PC-3 (cell line): ENCODE results near the gene ZSCAN12. TPM values are rescaled to one million over a fixed set of nuclear protein-coding genes. Genes with fewer than 3 reads are reported as not detected.
A peak's percentile ranks its signal among the peaks of the same experiment; 100 is the strongest.

Source experiments
- ATAC-seq: fragments of 200-7000 bp; cut with Tn5 transposase; 2 replicates; pipeline ENCODE4 v1.9.1; 2020; ENCODE audit warnings: mild to moderate bottlenecking, moderate library complexity
- BruUV-seq: library from RNA; stranded (reverse); fragments of 400-500 nt; replicated peaks from 2 replicates; lab custom pipeline; 2021; lab: Mats Ljungman, UMichigan
- CTCF ChIA-PET: fragments of 300-600 bp; sonication (Branson Sonifier 250); formaldehyde crosslinking; loops from one replicate; lab custom pipeline; 2022; ENCODE audit warnings: antibody characterized with exemption; lab: Charles Lee
- POLR2A ChIA-PET: fragments of 300-600 bp; sonication (Branson Sonifier 250); formaldehyde crosslinking; loops from one replicate; lab custom pipeline; 2022; ENCODE audit warnings: antibody characterized with exemption; ENCODE audit not compliant: unreplicated experiment; lab: Charles Lee
- DNase-seq: peaks from one replicate; pipeline ENCODE4 v3.0.0-alpha.2; 2015
- H2AFZ ChIP-seq: fragments of 300-600 bp; sonication (generic); 2 replicates; pipeline ENCODE4 v1.6.0; 2016; ENCODE audit warnings: antibody characterized with exemption, low read length
- H3F3A ChIP-seq: fragments of 300-600 bp; sonication (generic); one replicate; pipeline ENCODE4 v1.6.0; 2017; ENCODE audit warnings: antibody characterized with exemption, low read length, control low read depth, mild to moderate bottlenecking; ENCODE audit not compliant: unreplicated experiment
- H3K27ac ChIP-seq: fragments of 300-600 bp; sonication (generic); 2 replicates; pipeline ENCODE4 v1.5.1; 2016; ENCODE audit warnings: mild to moderate bottlenecking, low read length
- H3K27me3 ChIP-seq: fragments of 300-600 bp; sonication (generic); 2 replicates; pipeline ENCODE4 v1.6.1; 2016; ENCODE audit warnings: low read length, mixed read lengths
- H3K36me3 ChIP-seq: fragments of 300-600 bp; sonication (generic); 2 replicates; pipeline ENCODE4 v1.6.1; 2016; ENCODE audit warnings: low read depth, mixed run types, low read length, mixed read lengths
- H3K4me1 ChIP-seq: fragments of 300-600 bp; sonication (generic); 2 replicates; pipeline ENCODE4 v1.5.1; 2016; ENCODE audit warnings: low read length; ENCODE audit not compliant: insufficient read depth
- H3K4me2 ChIP-seq: fragments of 300-600 bp; sonication (generic); 2 replicates; pipeline ENCODE4 v1.6.0; 2016; ENCODE audit warnings: low read length
- H3K4me3 ChIP-seq: fragments of 300-600 bp; sonication (generic); 2 replicates; pipeline ENCODE4 v1.5.1; 2016; ENCODE audit warnings: mild to moderate bottlenecking, low read length, mixed read lengths
- H3K79me2 ChIP-seq: fragments of 300-600 bp; sonication (generic); 2 replicates; pipeline ENCODE4 v1.6.1; 2017; ENCODE audit warnings: low read length, mixed read lengths
- H3K9ac ChIP-seq: fragments of 300-600 bp; sonication (generic); 2 replicates; pipeline ENCODE4 v1.6.0; 2016; ENCODE audit warnings: mild to moderate bottlenecking, low read length
- H3K9me2 ChIP-seq: fragments of 300-600 bp; sonication (generic); replicated peaks from 2 replicates; pipeline ENCODE4 v1.6.1; 2016; ENCODE audit warnings: mixed run types, low read length, mixed read lengths
- H3K9me3 ChIP-seq: fragments of 300-600 bp; sonication (generic); 2 replicates; pipeline ENCODE4 v1.6.1; 2016; ENCODE audit warnings: low read length, mixed read lengths
- H4K20me1 ChIP-seq: fragments of 300-600 bp; sonication (generic); 2 replicates; pipeline ENCODE4 v1.6.1; 2016; ENCODE audit warnings: low read length, mixed read lengths
- EZH2 ChIP-seq: fragments of 300-600 bp; sonication (generic); IDR thresholded peaks from one replicate; pipeline ENCODE4 v1.6.1; 2017; ENCODE audit warnings: antibody characterized with exemption, mild to moderate bottlenecking, low read length; ENCODE audit not compliant: unreplicated experiment
- EZH2phosphoT487 ChIP-seq: fragments of 300-600 bp; sonication (generic); IDR thresholded peaks from 2 replicates; pipeline ENCODE4 v1.6.1; 2018; ENCODE audit warnings: mild to moderate bottlenecking, antibody characterized with exemption, low read length, borderline replicate concordance
- intact Hi-C: fragments of 100-400 bp; cut with micrococcal nuclease; formaldehyde crosslinking; loops from 2 replicates; pipeline ENCODE4 v1.9.0; 2023
- total RNA-seq: library from RNA; depleted of rRNA; stranded (reverse); fragments of >200 nt; gene quantifications from 2 replicates; pipeline ENCODE4 v1.2.3, GENCODE V29; 2014
- TF ChIP-seq, protein P1 (sequence below): fragments of 300-600 bp; sonication (generic); conservative IDR thresholded peaks from 2 replicates; pipeline ENCODE4 v1.5.1; 2017; ENCODE audit warnings: antibody characterized with exemption, low read depth, mild to moderate bottlenecking, low read length

Gene ZSCAN12
- total RNA-seq, 1 experiment from 2014 or later = 0.95 TPM

DNA sequence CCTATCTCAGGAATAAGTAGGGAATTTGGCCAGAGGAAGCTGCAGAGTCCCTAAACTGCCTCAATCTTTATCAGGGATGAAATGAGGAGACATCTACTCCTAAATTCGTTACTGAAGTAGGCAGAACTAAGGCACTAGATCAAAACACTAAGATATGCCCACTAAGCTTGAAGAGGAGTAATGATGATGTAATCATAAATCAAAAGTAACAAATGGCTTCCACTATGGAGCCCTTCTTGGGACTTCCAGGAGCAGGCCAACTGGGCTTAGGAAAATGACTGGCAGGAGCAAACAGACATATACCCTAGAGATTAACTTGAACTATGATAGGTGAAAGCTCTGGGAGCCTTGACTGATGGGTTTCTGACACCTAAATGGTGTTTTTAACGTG, 15.4 kb downstream of the ZSCAN12 start:
- intact Hi-C loops = loop anchor here (5.0 kb wide), 1 partner anchor 158 kb away; no protein-coding TSS in a partner anchor
- H3K4me3 ChIP-seq = peak overlapping the region; percentile 78; the same call in 1 of the 2 replicates
- H3K9me2 ChIP-seq = no peaks in the 10 kb centered on the region
- H3K9ac ChIP-seq = no peak overlapping the region
- CTCF ChIA-PET = interaction anchor here (1.4 kb wide), 2 partner anchors 28 to 279 kb away, joined by 4 to 13 read pairs; no protein-coding TSS in a partner anchor
- no peaks in the 10 kb centered on the region for H3K27me3 ChIP-seq
- no peaks in the 10 kb centered on the region for H3K9me3 ChIP-seq
- H2AFZ ChIP-seq = peak overlapping the region; percentile 91; the same call in 1 of the 2 replicates
- H3F3A ChIP-seq = no peaks in the 10 kb centered on the region
- no peak overlapping the region for H3K27ac ChIP-seq
- DNase-seq (no peak), ATAC-seq (no peak)
- POLR2A ChIA-PET = no interaction called here
- no peaks in the 10 kb centered on the region for H4K20me1 ChIP-seq
- H3K4me1 ChIP-seq = peaks cover 12% of the 10 kb centered on the region
- H3K4me2 ChIP-seq = peak overlapping the region; percentile 85
- peaks cover under 1% of the 10 kb centered on the region; the same call in 1 of the 2 replicates for H3K36me3 ChIP-seq
- TF ChIP-seq EZH2phosphoT487 (no peak), EZH2 (no peak)
- TF ChIP-seq, protein P1, sequence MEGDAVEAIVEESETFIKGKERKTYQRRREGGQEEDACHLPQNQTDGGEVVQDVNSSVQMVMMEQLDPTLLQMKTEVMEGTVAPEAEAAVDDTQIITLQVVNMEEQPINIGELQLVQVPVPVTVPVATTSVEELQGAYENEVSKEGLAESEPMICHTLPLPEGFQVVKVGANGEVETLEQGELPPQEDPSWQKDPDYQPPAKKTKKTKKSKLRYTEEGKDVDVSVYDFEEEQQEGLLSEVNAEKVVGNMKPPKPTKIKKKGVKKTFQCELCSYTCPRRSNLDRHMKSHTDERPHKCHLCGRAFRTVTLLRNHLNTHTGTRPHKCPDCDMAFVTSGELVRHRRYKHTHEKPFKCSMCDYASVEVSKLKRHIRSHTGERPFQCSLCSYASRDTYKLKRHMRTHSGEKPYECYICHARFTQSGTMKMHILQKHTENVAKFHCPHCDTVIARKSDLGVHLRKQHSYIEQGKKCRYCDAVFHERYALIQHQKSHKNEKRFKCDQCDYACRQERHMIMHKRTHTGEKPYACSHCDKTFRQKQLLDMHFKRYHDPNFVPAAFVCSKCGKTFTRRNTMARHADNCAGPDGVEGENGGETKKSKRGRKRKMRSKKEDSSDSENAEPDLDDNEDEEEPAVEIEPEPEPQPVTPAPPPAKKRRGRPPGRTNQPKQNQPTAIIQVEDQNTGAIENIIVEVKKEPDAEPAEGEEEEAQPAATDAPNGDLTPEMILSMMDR = no peak
- H3K79me2 ChIP-seq = no peaks in the 10 kb centered on the region
- no TSS peak for BruUV-seq

DNA sequence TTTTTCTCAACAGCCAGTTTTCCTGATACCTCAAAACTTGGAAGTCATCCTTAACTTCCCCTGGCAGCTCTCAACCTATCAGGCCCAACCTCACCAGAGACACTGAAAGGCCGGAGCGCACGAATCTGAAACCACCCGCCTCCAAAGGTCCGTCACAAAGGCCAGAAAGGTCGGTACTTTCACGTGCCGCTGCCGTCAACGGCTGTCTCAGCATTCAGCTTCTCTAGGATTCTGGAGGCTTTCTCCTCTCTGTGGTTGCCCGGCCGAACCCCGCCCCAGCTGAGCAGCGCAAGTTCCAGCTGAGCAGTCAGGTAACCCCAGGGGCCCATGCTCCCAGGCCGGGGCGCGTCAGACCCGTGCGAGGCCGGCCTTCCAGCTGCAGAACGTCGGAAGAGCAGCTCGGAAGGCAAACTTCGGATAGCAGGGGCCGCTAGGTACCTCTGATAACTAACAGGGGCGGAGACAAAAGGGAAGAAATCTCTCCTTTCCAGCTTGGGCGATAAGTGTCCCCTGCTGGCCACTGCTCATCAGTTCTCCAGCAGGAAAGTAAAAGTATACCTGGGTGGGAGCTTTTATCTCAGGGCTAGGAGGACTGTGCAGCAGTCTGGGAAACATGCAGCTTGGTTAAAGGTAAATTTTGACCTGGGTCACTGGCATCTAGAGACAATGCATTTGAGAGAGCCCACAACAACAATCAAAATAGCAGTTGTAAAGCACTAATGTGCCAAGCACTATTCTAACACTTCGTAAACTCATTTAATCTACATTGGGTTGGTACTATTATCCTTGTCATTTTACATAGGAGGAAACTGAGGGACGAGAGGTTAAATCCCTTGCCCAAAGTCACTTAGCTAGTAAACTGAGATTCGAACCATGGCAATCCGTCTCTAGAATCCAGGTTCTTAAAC, 16.1 kb downstream of the ZSCAN12 start:
- no TSS peak for BruUV-seq
- ATAC-seq (peak; percentile 93), DNase-seq (peak; percentile 89)
- Histone ChIP-seq H2AFZ (peak overlapping the region; percentile 91), H3K27ac (peak overlapping the region; percentile 38), H3K9me2 (no peaks in the 10 kb centered on the region), H3K36me3 (peaks cover 5% of the 10 kb centered on the region; the same call in 1 of the 2 replicates), H3K9ac (peak overlapping the region; percentile 58), H3K4me2 (peak overlapping the region; percentile 85), H3K4me3 (peak overlapping the region; percentile 78), H4K20me1 (no peaks in the 10 kb centered on the region), H3K27me3 (no peaks in the 10 kb centered on the region), H3F3A (no peaks in the 10 kb centered on the region), H3K4me1 (peaks cover 12% of the 10 kb centered on the region), H3K9me3 (no peaks in the 10 kb centered on the region), H3K79me2 (no peaks in the 10 kb centered on the region)
- intact Hi-C loops = loop anchor here (1.0 to 5.0 kb wide), 3 partner anchors 48 to 259 kb away; partner anchors contain the start of gene ZSCAN16
- TF ChIP-seq EZH2phosphoT487 (no peak), EZH2 (no peak)
- TF ChIP-seq, protein P1 = peak; percentile 80
- ChIA-PET CTCF (interaction anchor here (0.7 to 1.4 kb wide), 6 partner anchors 27 to 279 kb away, joined by 3 to 13 read pairs (median 4); partner anchors contain the start of gene ZSCAN26), POLR2A (interaction anchor here (0.6 kb wide), 1 partner anchor 34 kb away, joined by 3 read pairs; no protein-coding TSS in a partner anchor)
